CD14-positive monocyte (primary cell): ENCODE data around the gene ABL2. TPM values are rescaled to one million over a fixed set of nuclear protein-coding genes. Genes with fewer than 3 reads are reported as not detected.

Source experiments
- DNase-seq, 3 donors: peaks; one replicate each; pipeline ENCODE4 v3.0.0-alpha.2; 2011 to 2022
- H2AFZ ChIP-seq: 2 replicates; pipeline ENCODE4 v1.6.0; 2012; ENCODE audit warnings: mild to moderate bottlenecking, low read depth, low read length, inconsistent platforms; ENCODE audit not compliant: insufficient read depth, poor library complexity, severe bottlenecking
- H3K27ac ChIP-seq, 2 donors: 1 replicate in 1 of 2; 2 replicates in 1 of 2; pipeline ENCODE4 v1.5.1; 2012 to 2013; ENCODE audit warnings: low read length in 2 of 2, control low read depth in 1 of 2, inconsistent platforms in 1 of 2, low read depth in 1 of 2, mild to moderate bottlenecking in 1 of 2
- H3K27me3 ChIP-seq, 2 donors: one replicate each; pipeline versions ENCODE4 v1.6.0 to v1.6.1; 2011 to 2013; ENCODE audit warnings: low read length in 2 of 2; ENCODE audit not compliant: control insufficient read depth in 2 of 2, insufficient read depth in 2 of 2
- H3K36me3 ChIP-seq, 2 donors: replicated peaks in 1 of 2; 1 replicate in 1 of 2; 2 replicates in 1 of 2; pipeline versions ENCODE4 v1.5.1 to v1.6.1; 2012 to 2013; ENCODE audit warnings: low read length in 2 of 2, control low read depth in 1 of 2, inconsistent platforms in 1 of 2, mild to moderate bottlenecking in 1 of 2; ENCODE audit not compliant: insufficient read depth in 2 of 2, control insufficient read depth in 1 of 2
- H3K4me1 ChIP-seq, 2 donors: 1 replicate in 1 of 2; 2 replicates in 1 of 2; pipeline versions ENCODE4 v1.5.1 to v1.6.1; 2012 to 2013; ENCODE audit warnings: low read length in 2 of 2, control low read depth in 1 of 2, inconsistent platforms in 1 of 2, mild to moderate bottlenecking in 1 of 2, moderate library complexity in 1 of 2; ENCODE audit not compliant: insufficient read depth in 2 of 2, control insufficient read depth in 1 of 2
- H3K4me2 ChIP-seq: replicated peaks from 2 replicates; pipeline ENCODE3; 2012; ENCODE audit warnings: low read length, moderate library complexity, mild to moderate bottlenecking; ENCODE audit not compliant: poor library complexity, severe bottlenecking; ENCODE audit errors: extremely low read depth
- H3K4me3 ChIP-seq, 3 experiments: fragments of 200-600 bp in 1 of 3; sonication (generic) in 1 of 3; replicated peaks in 1 of 3; 1 replicate in 2 of 3; 2 replicates in 1 of 3; pipeline ENCODE4 v1.5.1; 2011 to 2013; ENCODE audit warnings: low read length in 3 of 3, mild to moderate bottlenecking in 3 of 3, control low read depth in 2 of 3, low read depth in 2 of 3, inconsistent platforms in 1 of 3, moderate library complexity in 1 of 3
- H3K79me2 ChIP-seq: 2 replicates; pipeline ENCODE4 v1.6.0; 2012; ENCODE audit warnings: mild to moderate bottlenecking, control low read depth, inconsistent platforms, low read length, moderate library complexity; ENCODE audit not compliant: insufficient read depth
- H3K9ac ChIP-seq: 2 replicates; pipeline ENCODE4 v1.6.0; 2017; ENCODE audit warnings: low read length, mild to moderate bottlenecking; ENCODE audit not compliant: insufficient read depth, poor library complexity, severe bottlenecking
- H3K9me3 ChIP-seq, 2 donors: replicated peaks in 1 of 2; 1 replicate in 1 of 2; 2 replicates in 1 of 2; pipeline versions ENCODE4 v1.5.1 to v1.6.1; 2012 to 2013; ENCODE audit warnings: low read length in 2 of 2, control low read depth in 1 of 2; ENCODE audit not compliant: control insufficient read depth in 1 of 2, insufficient read depth in 1 of 2
- H4K20me1 ChIP-seq: 2 replicates; pipeline ENCODE4 v1.6.0; 2012; ENCODE audit warnings: mild to moderate bottlenecking, low read length, control low read depth, moderate library complexity; ENCODE audit not compliant: insufficient read depth
- H3K27ac Mint-ChIP-seq, 7 donors: one replicate each; pipeline ENCODE4 v1.8.0; 2020; ENCODE audit warnings: mild to moderate bottlenecking in 7 of 7, mixed read lengths in 7 of 7, moderate library complexity in 6 of 7, inconsistent platforms in 2 of 7
- H3K27me3 Mint-ChIP-seq, 3 donors: one replicate each; pipeline ENCODE4 v1.8.0; 2021 to 2022; ENCODE audit warnings: low read depth in 3 of 3, mild to moderate bottlenecking in 3 of 3, mixed read lengths in 3 of 3, moderate library complexity in 3 of 3, inconsistent platforms in 1 of 3
- H3K36me3 Mint-ChIP-seq, 2 donors: one replicate each; pipeline ENCODE4 v1.8.0; 2020; ENCODE audit warnings: mixed read lengths in 2 of 2, inconsistent platforms in 1 of 2, mild to moderate bottlenecking in 1 of 2
- H3K4me1 Mint-ChIP-seq: one replicate; pipeline ENCODE4 v1.8.0; 2020; ENCODE audit warnings: mild to moderate bottlenecking, mixed read lengths
- H3K4me3 Mint-ChIP-seq, 2 donors: one replicate each; pipeline ENCODE4 v1.8.0; 2020; ENCODE audit warnings: mild to moderate bottlenecking in 2 of 2, mixed read lengths in 2 of 2, moderate library complexity in 1 of 2
- H3K9me3 Mint-ChIP-seq, 7 donors: one replicate each; pipeline ENCODE4 v1.8.0; 2020 to 2022; ENCODE audit warnings: mixed read lengths in 7 of 7, mild to moderate bottlenecking in 6 of 7, moderate library complexity in 6 of 7, inconsistent platforms in 2 of 7
- CTCF ChIP-seq: fragments of 200-600 bp; IDR thresholded peaks from one replicate; pipeline ENCODE4 v1.8.0; 2022; ENCODE audit warnings: antibody characterized with exemption, mild to moderate bottlenecking
- WGBS: methylation state at CpG from one replicate; pipeline ENCODE4 v1.1.5; 2013; ENCODE audit warnings: missing lambda C conversion rate; ENCODE audit not compliant: insufficient coverage; 5-methylcytosine and 5-hydroxymethylcytosine counted together
- intact Hi-C, 2 donors: fragments of 100-400 bp; cut with micrococcal nuclease; formaldehyde crosslinking; loops; one replicate each; pipeline versions ENCODE4 v1.15.0 to v1.15.1; 2023
- polyA plus RNA-seq, 3 donors: library from polyadenylated mRNA; depleted of rRNA in 1 of 3; unstranded in 2 of 3; stranded (reverse) in 1 of 3; fragments of 300-500 nt in 2 of 3; fragments of >200 nt in 1 of 3; fragmentation: Illumina TruSeq in 2 of 3; gene quantifications; 1 replicate in 2 of 3; 2 replicates in 1 of 3; pipeline ENCODE4 v1.2.3, GENCODE V29; 2012 to 2021

The ABL2 gene
- polyA plus RNA-seq, 3 donors, result 0.20 to 2.1 (median 1.4) TPM

- 100% methylated on average over 1 of the region's 1 CpG for WGBS
- Histone ChIP-seq H3K27me3 (no peaks in the 10 kb centered on the region), H3K4me1 (no peaks in the 10 kb centered on the region), H3K9ac (no peak overlapping the region), H4K20me1 (no peaks in the 10 kb centered on the region), H3K9me3 (no peaks in the 10 kb centered on the region), H2AFZ (no peak overlapping the region), H3K4me2 (no peak overlapping the region), H3K79me2 (peaks cover 22% of the 10 kb centered on the region), H3K27ac (no peak overlapping the region), H3K36me3 (no peaks in the 10 kb centered on the region), H3K4me3 (no peak overlapping the region)
- intact Hi-C loops, result no loop called here
- Mint-ChIP-seq H3K36me3 (peaks cover 3 to 4% of the 10 kb centered on the region in 2 donors), H3K9me3 (peaks cover 0 to 3% (median 0%) of the 10 kb centered on the region in 7 donors), H3K27ac (no peak overlapping the region), H3K4me3 (no peak overlapping the region), H3K27me3 (peaks cover 0 to 4% (median 0%) of the 10 kb centered on the region in 3 donors), H3K4me1 (peaks cover 7% of the 10 kb centered on the region)
- no peak for DNase-seq
- no peak for TF ChIP-seq CTCF
These were observed 20.6 kb downstream of the ABL2 start for GRCh38 chr1:179208681-179209477.

GRCh38 chr1:179206812-179207211, 22.7 kb downstream of the ABL2 start:
- no peaks in the 10 kb centered on the region for H3K4me1 ChIP-seq
- no peaks in the 10 kb centered on the region for H3K27me3 ChIP-seq
- Mint-ChIP-seq H3K4me1 (peaks cover 11% of the 10 kb centered on the region), H3K36me3 (peaks cover under 1 to 2% of the 10 kb centered on the region in 2 donors), H3K9me3 (peaks cover 0 to 3% (median 0%) of the 10 kb centered on the region in 7 donors), H3K27me3 (peaks cover 0 to 5% (median 1%) of the 10 kb centered on the region in 3 donors), H3K27ac (no peak overlapping the region), H3K4me3 (no peak overlapping the region)
- no peak overlapping the region for H3K27ac ChIP-seq
- H4K20me1 ChIP-seq, result no peaks in the 10 kb centered on the region
- H3K4me2 ChIP-seq, result no peak overlapping the region
- H3K36me3 ChIP-seq, result no peaks in the 10 kb centered on the region
- no peak overlapping the region for H3K9ac ChIP-seq
- H2AFZ ChIP-seq, result no peak overlapping the region
- DNase-seq, result no peak
- intact Hi-C loops, result no loop called here
- H3K9me3 ChIP-seq, result no peaks in the 10 kb centered on the region
- H3K4me3 ChIP-seq, result no peak overlapping the region
- H3K79me2 ChIP-seq, result peaks cover 15% of the 10 kb centered on the region
- no CpG with 5 or more reads among the region's 3 CpGs for WGBS
- no peak for TF ChIP-seq CTCF
